SK-N-SH (cell line): ENCODE results near the gene FBXW8.

ENCODE experiments used
- CTCF ChIP-seq: fragments of 200-600 bp; sonication (generic); IDR thresholded peaks from 2 replicates; pipeline ENCODE4 v1.6.1; 2017; ENCODE audit warnings: antibody characterized with exemption, mild to moderate bottlenecking, moderate library complexity
- FOXM1 ChIP-seq: IDR thresholded peaks from 2 replicates; pipeline ENCODE4 v1.4.0; 2012; ENCODE audit warnings: low read depth, mild to moderate bottlenecking
- GATA2 ChIP-seq: sonication (generic); formaldehyde crosslinking; IDR thresholded peaks from 2 replicates; pipeline ENCODE4 v1.5.0; 2020; ENCODE audit warnings: mild to moderate bottlenecking, missing genetic modification reagents
- JUND ChIP-seq: IDR thresholded peaks from 2 replicates; pipeline ENCODE4 v1.4.0; 2012
- MAX ChIP-seq: IDR thresholded peaks from 2 replicates; pipeline ENCODE4 v1.4.0; 2012; ENCODE audit warnings: low read depth
- MEF2A ChIP-seq: IDR thresholded peaks from 2 replicates; pipeline ENCODE4 v1.4.0; 2012; ENCODE audit warnings: low read depth, borderline replicate concordance
- POLR2AphosphoS5 ChIP-seq: IDR thresholded peaks from 2 replicates; pipeline ENCODE4 v1.6.1; 2012; ENCODE audit warnings: low read depth, low read length
- REST ChIP-seq: IDR thresholded peaks from 2 replicates; pipeline ENCODE4 v1.6.1; 2012; ENCODE audit warnings: mild to moderate bottlenecking, low read depth, low read length, moderate library complexity
- RFX5 ChIP-seq: IDR thresholded peaks from 2 replicates; pipeline ENCODE4 v1.6.1; 2012; ENCODE audit warnings: mild to moderate bottlenecking, improper control_type of control experiment, low read length
- TCF12 ChIP-seq: IDR thresholded peaks from 2 replicates; pipeline ENCODE4 v1.4.0; 2012
- USF2 ChIP-seq: fragments of 150-350 bp; IDR thresholded peaks from 2 replicates; pipeline ENCODE4 v1.6.1; 2017; ENCODE audit warnings: antibody characterized with exemption, low read length, low read depth, borderline replicate concordance

- TF ChIP-seq CTCF (no peak), MAX (no peak), TCF12 (no peak), USF2 (no peak), POLR2AphosphoS5 (no peak), MEF2A (no peak), FOXM1 (no peak), REST (no peak), RFX5 (no peak), GATA2 (no peak), JUND (no peak)
Measured at GRCh38 chr12:117020536-117021220, 109.9 kb downstream of the FBXW8 start.
